Islet of Langerhans (tissue), 1 donor: ENCODE data around the gene DNAJC8.

Source experiments
- FAIRE-seq: peaks from one replicate; lab custom pipeline; 2011; peaks lifted over from hg19 to GRCh38; lab: Jason Lieb, UNC

The DNAJC8 gene

GRCh38 chr1:28199328-28200233, 33.2 kb downstream of the DNAJC8 start:
- no peak for FAIRE-seq

DNA sequence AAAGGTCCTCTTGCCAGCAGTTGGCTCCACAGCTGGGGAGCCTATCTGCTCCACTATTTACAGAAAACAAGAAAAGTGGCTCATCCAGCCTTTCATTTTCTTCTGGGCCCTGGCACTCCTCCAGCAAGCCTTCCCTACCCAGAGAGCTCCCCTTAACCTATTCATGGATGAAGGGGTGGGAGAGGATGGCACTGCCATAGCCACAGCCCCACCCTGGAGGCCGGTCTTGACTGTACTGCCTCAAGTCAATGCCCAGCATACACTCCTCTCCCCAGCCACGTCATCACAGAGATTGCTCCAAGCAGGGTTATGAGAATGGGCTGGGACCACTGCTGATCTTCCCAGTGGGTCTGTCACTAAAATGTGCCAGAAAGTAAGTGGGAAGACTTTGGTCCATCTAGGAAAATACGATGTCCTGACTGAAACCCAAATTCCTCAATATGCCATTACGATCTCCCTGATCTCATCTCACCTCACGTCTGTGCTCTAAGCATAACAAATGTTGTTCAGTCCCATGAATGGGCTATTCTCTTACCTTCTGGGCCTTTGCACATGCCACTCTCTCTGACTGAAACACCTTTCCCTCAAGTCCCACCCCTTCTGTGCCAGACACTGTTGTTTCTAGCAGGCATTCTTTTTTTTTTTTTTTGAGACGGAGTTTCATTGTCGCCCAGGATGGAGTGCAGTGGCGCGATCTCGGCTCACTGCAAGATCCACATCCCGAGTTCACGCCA, 35.0 kb downstream of the DNAJC8 start:
- no peak for FAIRE-seq

DNA sequence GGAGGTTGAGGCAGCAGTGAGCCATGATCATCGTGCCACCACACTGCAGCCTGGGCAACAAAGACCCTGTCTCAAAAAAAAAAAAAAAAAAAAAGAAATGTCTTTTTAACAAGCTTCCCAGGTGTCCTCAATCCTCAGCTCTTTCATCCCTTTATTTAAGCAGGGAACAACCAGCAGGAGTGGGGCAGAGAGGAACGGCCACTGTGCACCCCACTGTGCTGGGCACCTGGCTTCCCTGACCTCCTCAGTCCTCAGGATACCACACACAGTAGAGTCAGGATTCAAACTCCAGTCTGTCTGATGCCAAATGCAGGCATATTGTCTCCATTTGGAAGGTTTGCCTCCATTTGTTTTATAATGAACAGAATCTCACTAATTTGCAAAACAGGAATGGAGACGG, 36.5 kb downstream of the DNAJC8 start:
- no peak for FAIRE-seq

DNA sequence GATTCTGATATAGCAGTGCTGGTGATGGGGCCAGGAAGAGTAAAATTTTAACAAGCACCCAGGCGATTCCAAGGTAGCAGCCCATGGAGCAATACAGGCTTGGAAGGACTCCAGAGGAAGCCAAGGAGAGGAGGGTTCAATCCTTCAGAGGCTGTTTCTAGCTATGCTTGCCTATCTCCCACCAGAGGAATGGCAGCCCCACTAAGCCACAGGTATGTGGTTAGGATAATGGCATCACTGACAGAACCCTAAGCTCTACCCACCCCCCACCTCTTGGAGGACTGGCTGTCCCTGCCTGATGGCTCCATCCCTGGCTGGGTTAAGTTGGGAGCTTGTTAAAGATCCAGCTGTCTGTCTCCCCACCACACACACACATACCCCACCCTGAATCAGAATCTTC, 37.0 kb downstream of the DNAJC8 start:
- FAIRE-seq = no peak

- FAIRE-seq = no peak
Observed at GRCh38 chr1:28194326-28195035, 38.3 kb downstream of the DNAJC8 start.

DNA sequence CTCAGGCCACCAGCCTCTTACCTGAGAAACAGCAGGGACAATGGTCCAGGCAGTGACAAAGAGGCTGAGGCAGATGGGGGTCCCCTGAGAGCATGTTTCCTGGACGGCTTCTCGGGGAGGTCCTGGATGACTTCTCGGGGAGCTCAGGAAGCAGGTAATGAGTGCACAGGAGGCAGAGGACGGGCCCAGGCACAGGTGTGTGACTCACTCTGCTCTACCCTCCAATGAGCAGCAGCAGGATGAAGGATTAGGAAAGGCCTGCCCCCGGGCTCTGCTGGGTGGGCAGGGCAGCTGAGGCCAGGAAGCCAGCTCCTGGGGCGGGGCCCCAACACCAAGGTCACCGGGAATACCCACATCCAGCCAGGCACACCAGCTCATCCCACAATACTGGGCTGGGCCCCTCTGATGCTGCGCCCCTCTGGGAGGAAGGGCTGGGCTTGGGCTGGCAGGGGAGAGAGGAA, 39.1 kb downstream of the DNAJC8 start:
- no peak for FAIRE-seq

GRCh38 chr1:28190996-28191645, 41.7 kb downstream of the DNAJC8 start:
- no peak for FAIRE-seq

- no peak for FAIRE-seq
Observed at GRCh38 chr1:28190337-28190979, 42.4 kb downstream of the DNAJC8 start.

GRCh38 chr1:28185071-28185470, 47.8 kb downstream of the DNAJC8 start:
- FAIRE-seq = no peak

DNA sequence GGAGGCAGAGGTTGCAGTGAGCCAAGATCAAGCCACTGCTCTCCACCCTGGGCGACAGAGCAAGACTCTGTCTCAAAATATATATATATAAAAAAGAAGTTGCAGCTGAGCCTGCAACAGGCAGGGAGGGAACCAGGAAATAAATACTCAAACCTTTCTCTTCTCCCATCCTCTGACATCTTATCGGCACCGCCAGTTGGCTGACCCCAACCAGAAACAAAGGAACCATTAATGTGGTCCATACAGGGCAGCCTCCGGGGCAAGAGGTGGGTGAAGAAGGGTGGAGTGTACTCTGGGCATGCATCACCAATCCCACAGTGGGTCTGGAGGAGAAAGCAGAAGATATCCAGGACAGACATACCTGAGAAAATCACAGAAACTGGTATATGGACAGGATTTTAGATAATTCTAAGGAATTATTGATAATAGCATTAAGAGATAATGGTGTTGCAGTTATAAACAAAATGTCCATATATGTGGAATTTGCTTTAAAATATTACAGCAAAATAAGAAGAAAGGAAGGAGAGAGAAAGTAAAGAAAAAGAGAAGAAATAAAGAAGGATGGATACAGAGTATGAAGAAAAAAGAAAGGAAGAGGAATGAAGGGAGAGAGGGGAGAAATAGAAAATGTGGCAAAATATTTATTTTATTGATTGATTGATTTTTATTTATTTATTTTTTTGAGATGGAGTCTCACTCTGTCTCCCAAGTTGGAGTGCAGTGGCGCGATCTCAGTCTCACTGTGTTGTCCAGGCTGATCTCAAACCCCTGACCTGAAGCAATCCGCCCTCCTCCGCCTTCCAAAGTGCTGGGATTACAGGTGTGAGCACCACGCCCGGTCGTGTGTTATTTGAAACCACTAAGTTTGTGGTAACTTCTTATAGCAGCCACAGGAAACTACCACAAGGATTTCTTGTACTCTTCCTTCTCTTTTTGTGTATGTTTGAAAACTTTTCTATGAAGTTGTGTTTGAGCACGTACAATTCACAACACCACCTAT, 52.2 kb downstream of the DNAJC8 start:
- no peak for FAIRE-seq

GRCh38 chr1:28178690-28179485, 53.9 kb downstream of the DNAJC8 start:
- no peak for FAIRE-seq

DNA sequence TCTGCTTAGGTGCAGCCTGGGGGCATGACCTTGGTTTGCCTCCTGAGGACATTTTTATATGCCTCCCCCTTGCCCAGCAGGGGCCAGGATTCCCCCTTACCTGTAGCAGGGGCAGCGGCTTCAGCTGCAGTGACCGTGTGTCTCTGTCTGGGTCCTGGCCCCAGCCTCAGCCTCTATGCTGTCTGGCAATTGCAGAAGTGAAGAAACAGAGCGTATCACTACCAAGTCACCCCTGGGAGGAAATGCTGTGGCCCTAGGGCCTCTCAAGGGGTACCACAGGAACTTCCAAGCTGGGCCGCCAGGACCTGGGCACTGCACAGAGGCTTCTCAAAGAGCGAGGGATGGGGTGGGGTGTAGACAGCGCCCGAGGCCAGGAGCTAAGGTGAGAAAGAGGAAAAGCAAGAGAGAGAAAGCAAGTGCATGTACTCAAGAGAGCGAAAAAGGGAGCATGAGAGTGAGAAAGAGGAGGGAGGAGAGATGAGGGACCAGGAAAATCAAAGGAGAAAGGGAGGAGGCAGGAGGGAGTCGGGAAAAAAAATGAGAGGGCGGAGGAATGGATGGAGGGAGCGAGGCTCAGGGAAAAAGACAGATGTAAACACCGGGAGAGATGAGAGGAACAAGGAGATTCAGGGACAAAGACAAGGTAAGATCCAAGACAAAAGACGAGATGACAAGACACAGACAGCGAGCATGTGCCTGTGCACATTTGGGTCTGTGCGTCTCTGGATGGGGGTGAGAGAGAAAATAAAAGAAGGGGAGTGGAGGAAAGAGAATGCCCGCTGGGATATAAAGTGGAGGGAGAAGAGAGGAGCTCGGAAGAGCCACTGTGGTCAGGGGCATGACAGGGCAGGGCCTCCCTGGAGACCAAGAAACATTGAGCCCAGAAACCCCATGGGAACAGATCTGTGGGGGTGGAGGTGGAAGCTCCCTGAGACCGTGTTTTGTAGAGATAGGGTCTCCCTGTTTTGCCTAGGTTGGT, 56.0 kb downstream of the DNAJC8 start, which contains the start of gene PTAFR:
PTAFR (minus strand) TSS at position 199 of the 979 bp plus-strand sequence. CDS start 25,669 bp downstream, outside the sequence.
- FAIRE-seq = no peak

- FAIRE-seq = no peak
Observed at GRCh38 chr1:28175955-28176485, 56.8 kb downstream of the DNAJC8 start.

GRCh38 chr1:28173980-28174297, 58.9 kb downstream of the DNAJC8 start:
- no peak for FAIRE-seq

DNA sequence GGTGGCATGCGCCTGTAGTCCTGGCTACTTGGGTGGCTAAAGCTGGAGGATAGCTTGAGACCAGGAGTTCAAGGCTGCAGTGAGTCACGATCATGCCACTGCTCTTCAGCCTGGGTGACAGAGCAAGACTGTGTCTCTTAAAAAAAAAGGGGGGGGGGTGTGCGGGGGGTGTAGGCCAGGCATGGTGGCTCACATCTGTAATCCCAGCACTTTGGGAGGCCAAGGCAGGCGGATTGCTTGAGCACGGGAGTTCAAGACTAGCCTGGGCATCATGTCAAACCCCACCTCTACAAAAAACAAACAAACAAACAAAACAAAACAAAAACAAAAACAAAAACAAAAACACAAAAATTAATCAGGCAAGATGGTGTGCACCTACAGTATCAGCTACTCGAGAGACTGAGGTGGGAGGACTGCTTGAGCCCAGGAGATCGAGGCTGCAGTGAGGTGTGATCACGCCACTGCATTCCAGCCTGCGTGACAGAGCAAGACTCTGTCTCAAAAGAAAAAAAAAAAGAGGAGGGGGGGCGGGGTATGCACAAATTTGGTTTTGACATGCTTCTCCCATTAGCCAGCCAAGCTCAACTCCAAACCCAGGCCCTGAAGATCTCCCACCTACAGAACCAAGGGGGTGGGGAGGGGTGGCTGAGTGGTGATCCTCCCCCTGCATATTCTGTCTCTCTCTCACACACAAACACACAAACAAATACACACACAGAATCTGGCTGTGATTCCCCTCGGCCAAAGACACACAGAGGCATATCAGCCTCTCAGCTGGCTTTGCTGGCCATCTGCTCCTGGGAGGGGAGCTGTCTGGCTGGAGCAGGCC, 59.5 kb downstream of the DNAJC8 start:
- no peak for FAIRE-seq

DNA sequence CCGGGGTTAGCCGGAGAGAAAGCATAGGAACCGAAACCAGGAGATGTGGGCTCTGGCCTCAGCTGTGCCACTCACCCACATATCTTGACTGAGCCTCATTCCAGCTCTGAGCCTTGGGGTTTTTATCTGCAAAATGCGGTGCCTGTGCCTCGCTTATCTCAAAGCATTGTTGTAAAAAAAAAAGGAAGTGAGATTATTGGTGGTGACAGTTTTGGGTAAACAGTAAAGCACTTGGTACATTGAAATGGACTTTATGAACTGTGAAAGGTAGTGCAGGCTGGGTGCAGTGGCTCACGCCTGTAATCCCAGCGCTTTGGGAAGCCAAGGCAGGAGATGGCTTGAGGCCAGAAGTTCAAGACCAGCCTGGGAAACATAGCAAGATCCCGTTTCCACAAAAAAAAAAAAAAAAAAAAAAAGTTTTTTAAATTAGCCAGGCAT, 60.1 kb downstream of the DNAJC8 start:
- FAIRE-seq = no peak

DNA sequence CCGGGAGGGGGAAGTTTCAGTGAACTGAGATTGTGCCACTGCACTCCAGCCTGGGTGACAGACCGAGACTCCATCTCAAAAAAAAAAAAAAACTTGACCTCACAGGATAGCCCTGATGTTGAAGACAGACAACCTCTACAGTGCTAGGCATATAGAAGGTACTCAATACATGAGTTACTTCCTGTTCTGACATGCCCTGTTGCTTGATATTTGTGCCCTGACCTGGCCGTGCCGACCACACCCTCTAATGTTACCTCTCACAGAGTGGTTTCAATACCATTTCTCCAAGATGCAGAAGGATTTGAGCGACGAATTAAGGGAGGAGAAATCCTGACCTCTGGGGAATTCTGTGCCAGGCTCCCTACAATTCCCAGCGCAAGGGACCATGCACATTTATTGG, 61.6 kb downstream of the DNAJC8 start:
- FAIRE-seq = no peak
